Activated CD4-positive, alpha-beta T cell treated with anti-CD3 and anti-CD28 coated beads, Interleukin-2, amount 10 ng/mL, durations not matched to agents 7 days and 5 days (primary cell): ENCODE data around the gene HOXD9. TPM values are rescaled to one million over a fixed set of nuclear protein-coding genes. Genes with fewer than 3 reads are reported as not detected.

Source experiments
- CTCF ChIA-PET: fragments of 350-600 bp; sonication (Branson Sonifier 250); formaldehyde crosslinking; loops from one replicate; lab custom pipeline; 2021; ENCODE audit warnings: antibody characterized with exemption; lab: Charles Lee
- POLR2A ChIA-PET: fragments of 350-600 bp; sonication (Branson Sonifier 250); formaldehyde crosslinking; loops from one replicate; lab custom pipeline; 2021; ENCODE audit warnings: antibody characterized with exemption; lab: Charles Lee
- DNase-seq: peaks from one replicate; pipeline ENCODE4 v3.0.0-alpha.2; 2020
- H3K27ac Mint-ChIP-seq: one replicate; pipeline ENCODE4 v1.8.0; 2021; ENCODE audit warnings: mild to moderate bottlenecking, moderate library complexity, mixed read lengths
- H3K27me3 Mint-ChIP-seq: one replicate; pipeline ENCODE4 v1.8.0; 2021; ENCODE audit warnings: mixed read lengths
- H3K36me3 Mint-ChIP-seq: one replicate; pipeline ENCODE4 v1.8.0; 2021; ENCODE audit warnings: low read depth, mixed read lengths
- H3K4me1 Mint-ChIP-seq: one replicate; pipeline ENCODE4 v1.8.0; 2021; ENCODE audit warnings: mixed read lengths
- H3K4me3 Mint-ChIP-seq: one replicate; pipeline ENCODE4 v1.8.0; 2021; ENCODE audit warnings: mild to moderate bottlenecking, moderate library complexity, mixed read lengths
- H3K9me3 Mint-ChIP-seq: one replicate; pipeline ENCODE4 v1.8.0; 2021; ENCODE audit warnings: mixed read lengths
- total RNA-seq, 2 experiments: library from RNA; stranded (reverse); gene quantifications; one replicate each; pipeline ENCODE4 v1.2.3, GENCODE V29; 2021

HOXD9 gene
- total RNA-seq, 2 experiments from 2014 or later: not detected

DNA sequence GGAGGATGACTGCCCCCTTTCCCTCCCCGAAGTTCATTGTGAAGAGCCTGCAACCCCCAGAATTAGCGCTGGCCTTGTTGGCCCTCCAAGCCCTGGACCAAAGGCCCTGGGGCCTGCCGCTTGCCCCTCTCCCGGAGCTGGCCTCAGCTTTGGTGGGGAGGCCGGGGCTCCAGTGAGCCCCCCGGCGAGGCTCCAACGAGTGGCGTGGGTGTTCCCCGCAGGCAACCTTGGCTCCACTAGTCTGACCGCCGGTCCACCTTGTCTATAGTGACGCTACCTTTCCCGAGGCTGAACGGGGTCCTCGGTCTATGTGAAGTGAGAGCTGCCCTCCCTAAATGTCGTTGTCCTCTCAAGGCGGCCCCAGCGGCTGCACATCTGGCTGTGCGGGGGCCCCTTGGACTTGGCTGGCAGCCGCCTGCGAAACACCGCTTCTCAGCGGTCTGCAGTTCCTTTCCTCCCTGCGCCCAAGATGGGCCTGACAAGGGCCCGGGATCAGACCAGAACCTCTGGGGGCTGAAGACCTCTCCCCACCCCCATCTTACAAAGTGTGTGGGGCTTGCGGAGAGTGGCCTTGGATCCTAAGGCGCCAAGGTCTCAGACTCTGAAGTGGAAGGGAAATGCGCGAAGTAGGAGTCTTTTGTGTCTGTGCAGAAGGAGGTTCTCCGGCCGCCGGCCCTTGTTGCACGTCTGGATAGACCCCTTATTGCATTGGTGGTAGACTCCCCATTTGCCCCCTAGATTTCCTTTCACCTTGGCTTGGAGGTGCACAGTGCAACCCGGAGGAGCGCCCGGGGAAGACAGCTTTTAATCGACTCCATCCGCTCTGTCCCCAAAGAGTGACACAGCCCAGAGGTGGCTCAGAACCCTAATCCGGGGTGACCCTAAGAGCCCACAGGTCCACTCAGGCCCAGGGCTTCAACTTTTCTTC is 9.9 kb upstream of the HOXD9 start:
- ChIA-PET POLR2A (no interaction called here), CTCF (interaction anchor here (0.9 to 1.5 kb wide), 3 partner anchors 14 to 27 kb away, joined by 3 read pairs; no protein-coding TSS in a partner anchor)
- peaks cover 89% of the 10 kb centered on the region for H3K27me3 Mint-ChIP-seq
- H3K4me1 Mint-ChIP-seq: peaks cover 2% of the 10 kb centered on the region
- H3K9me3 Mint-ChIP-seq: peaks cover 4% of the 10 kb centered on the region
- H3K4me3 Mint-ChIP-seq: no peak overlapping the region
- DNase-seq: no peak
- H3K27ac Mint-ChIP-seq: no peak overlapping the region
- peaks cover 4% of the 10 kb centered on the region for H3K36me3 Mint-ChIP-seq

- ChIA-PET CTCF (interaction anchor here (0.6 to 1.5 kb wide), 3 partner anchors 12 to 110 kb away, joined by 3 read pairs; no protein-coding TSS in a partner anchor), POLR2A (no interaction called here)
- Mint-ChIP-seq H3K36me3 (peaks cover 6% of the 10 kb centered on the region), H3K4me1 (peaks cover 7% of the 10 kb centered on the region), H3K27ac (peak overlapping the region; percentile 2), H3K4me3 (no peak overlapping the region), H3K27me3 (peaks cover 94% of the 10 kb centered on the region), H3K9me3 (peaks cover 7% of the 10 kb centered on the region)
- no peak for DNase-seq
Measured at GRCh38 chr2:176114120-176114929, 8.2 kb upstream of the HOXD9 start.

DNA sequence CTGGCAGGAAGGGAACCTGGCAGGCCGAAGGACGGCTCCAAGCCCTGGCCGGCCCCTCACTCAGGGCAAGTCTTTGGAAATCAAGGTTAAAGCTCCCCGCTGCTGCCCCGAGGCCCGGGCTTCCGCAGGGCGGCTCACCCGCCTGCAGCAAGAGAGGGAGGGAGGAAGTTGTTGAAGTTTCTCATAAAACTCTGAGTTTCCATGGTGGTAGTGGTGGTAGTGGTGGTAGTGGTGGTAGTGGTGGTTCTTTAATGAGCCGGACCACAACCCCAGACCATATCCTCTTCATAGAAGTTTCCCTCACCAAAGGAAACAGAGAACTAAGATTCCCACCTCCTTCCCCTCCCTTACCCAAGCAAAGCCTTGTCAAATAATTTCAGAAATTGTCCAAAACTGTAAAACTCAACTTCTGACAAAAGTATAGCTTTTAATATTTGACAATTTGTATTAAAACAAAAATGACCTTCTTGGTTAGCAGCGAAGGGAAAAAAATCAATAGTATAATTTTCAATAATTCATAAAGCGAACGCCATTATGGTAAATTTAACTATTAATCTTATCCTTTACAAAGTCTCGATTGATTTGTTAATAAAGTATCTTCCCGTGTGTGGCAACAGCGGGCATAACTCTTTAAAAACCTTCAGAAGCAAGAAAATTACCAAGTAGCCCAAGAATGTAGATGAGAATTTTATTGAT is 7.4 kb upstream of the HOXD9 start:
- no peak for DNase-seq
- Mint-ChIP-seq H3K4me1 (peaks cover 7% of the 10 kb centered on the region), H3K36me3 (peaks cover 4% of the 10 kb centered on the region), H3K27ac (no peak overlapping the region), H3K4me3 (no peak overlapping the region), H3K9me3 (peaks cover 7% of the 10 kb centered on the region), H3K27me3 (peaks cover 94% of the 10 kb centered on the region)
- ChIA-PET CTCF (interaction anchor here (0.6 kb wide), 1 partner anchor 110 kb away, joined by 3 read pairs; no protein-coding TSS in a partner anchor), POLR2A (no interaction called here)

GRCh38 chr2:176115883-176116813 is 6.4 kb upstream of the HOXD9 start, which contains the start of gene HOXD10:
TSS of gene HOXD10 (plus strand) at chr2:176116778. CDS start at chr2:176116834, 56 bp downstream.
- Mint-ChIP-seq H3K36me3 (peaks cover 4% of the 10 kb centered on the region), H3K27me3 (peaks cover 94% of the 10 kb centered on the region), H3K4me3 (peak within 1 kb of the TSS; percentile 15), H3K9me3 (peaks cover 7% of the 10 kb centered on the region), H3K4me1 (peaks cover 7% of the 10 kb centered on the region), H3K27ac (no peak within 1 kb of the TSS)
- ChIA-PET CTCF (interaction anchor here (0.9 kb wide), 1 partner anchor 31 kb away, joined by 3 read pairs; no protein-coding TSS in a partner anchor), POLR2A (no interaction called here)
- no peak for DNase-seq

DNA sequence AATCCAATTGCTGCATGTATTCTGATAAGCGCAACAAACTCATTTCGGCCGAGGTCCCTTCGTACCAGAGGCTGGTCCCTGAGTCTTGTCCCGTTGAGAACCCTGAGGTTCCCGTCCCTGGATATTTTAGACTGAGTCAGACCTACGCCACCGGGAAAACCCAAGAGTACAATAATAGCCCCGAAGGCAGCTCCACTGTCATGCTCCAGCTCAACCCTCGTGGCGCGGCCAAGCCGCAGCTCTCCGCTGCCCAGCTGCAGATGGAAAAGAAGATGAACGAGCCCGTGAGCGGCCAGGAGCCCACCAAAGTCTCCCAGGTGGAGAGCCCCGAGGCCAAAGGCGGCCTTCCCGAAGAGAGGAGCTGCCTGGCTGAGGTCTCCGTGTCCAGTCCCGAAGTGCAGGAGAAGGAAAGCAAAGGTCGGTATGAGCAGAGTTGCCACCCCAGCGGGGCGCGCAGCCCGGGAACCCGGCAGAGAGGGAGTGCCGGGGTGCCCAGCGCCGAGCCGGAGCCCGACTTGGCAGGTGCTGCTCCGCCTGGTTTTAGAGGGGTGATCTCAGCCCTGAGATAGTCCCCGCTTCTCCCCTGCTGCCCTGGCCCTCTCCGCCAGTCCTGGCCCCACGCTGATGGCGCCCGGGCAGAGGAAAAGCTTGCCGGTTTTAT is 5.2 kb upstream of the HOXD9 start:
- no peak for DNase-seq
- no peak overlapping the region for H3K27ac Mint-ChIP-seq
- H3K4me1 Mint-ChIP-seq: peaks cover 7% of the 10 kb centered on the region
- H3K4me3 Mint-ChIP-seq: no peak overlapping the region
- POLR2A ChIA-PET: no interaction called here
- H3K27me3 Mint-ChIP-seq: peaks cover 88% of the 10 kb centered on the region
- peaks cover 4% of the 10 kb centered on the region for H3K36me3 Mint-ChIP-seq
- CTCF ChIA-PET: interaction anchor here (0.6 to 1.1 kb wide), 5 partner anchors 19 to 769 kb away, joined by 3 read pairs; no protein-coding TSS in a partner anchor
- H3K9me3 Mint-ChIP-seq: peaks cover 7% of the 10 kb centered on the region

DNA sequence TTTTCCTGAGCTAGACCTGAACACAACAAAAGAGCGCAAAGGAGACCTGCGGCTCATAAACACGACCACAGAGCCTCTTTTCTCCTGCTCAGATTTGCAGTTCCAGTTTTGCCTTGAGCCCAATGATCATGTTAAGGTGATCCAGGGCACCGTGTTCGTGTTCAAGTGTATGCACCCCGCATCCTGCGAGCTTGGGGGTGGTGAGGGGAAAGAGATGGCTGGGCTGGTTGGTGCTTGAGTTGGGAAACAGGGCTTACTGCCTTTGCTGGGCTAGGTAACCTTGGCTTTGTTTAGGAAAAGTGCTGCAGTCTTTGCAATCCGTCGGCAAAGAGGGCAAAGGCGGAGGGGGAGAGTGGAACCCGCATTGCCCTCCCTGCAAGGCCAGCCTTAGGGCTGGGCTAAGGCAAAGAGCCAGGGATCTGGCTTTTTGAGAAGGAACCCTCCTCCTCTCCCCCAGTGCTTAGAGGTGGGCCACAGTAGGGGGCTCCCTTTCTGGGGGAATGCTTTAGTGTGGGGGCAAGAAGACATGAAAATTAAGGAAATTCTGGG is 4.6 kb upstream of the HOXD9 start:
- DNase-seq: no peak
- Mint-ChIP-seq H3K9me3 (peaks cover 7% of the 10 kb centered on the region), H3K27me3 (peaks cover 85% of the 10 kb centered on the region), H3K4me3 (no peak overlapping the region), H3K27ac (no peak overlapping the region), H3K36me3 (peaks cover 4% of the 10 kb centered on the region), H3K4me1 (peaks cover 7% of the 10 kb centered on the region)
- ChIA-PET POLR2A (no interaction called here), CTCF (interaction anchor here (0.6 to 1.1 kb wide), 4 partner anchors 20 to 768 kb away, joined by 3 read pairs; no protein-coding TSS in a partner anchor)

GRCh38 chr2:176118601-176119339 is 3.7 kb upstream of the HOXD9 start:
- Mint-ChIP-seq H3K27ac (peak overlapping the region; percentile 69), H3K4me1 (peaks cover 8% of the 10 kb centered on the region), H3K9me3 (peaks cover 7% of the 10 kb centered on the region), H3K36me3 (peaks cover 4% of the 10 kb centered on the region), H3K4me3 (no peak overlapping the region), H3K27me3 (peaks cover 80% of the 10 kb centered on the region)
- no peak for DNase-seq
- CTCF ChIA-PET: interaction anchor here (1.0 kb wide), 1 partner anchor 25 kb away, joined by 3 read pairs; no protein-coding TSS in a partner anchor
- POLR2A ChIA-PET: no interaction called here

DNA sequence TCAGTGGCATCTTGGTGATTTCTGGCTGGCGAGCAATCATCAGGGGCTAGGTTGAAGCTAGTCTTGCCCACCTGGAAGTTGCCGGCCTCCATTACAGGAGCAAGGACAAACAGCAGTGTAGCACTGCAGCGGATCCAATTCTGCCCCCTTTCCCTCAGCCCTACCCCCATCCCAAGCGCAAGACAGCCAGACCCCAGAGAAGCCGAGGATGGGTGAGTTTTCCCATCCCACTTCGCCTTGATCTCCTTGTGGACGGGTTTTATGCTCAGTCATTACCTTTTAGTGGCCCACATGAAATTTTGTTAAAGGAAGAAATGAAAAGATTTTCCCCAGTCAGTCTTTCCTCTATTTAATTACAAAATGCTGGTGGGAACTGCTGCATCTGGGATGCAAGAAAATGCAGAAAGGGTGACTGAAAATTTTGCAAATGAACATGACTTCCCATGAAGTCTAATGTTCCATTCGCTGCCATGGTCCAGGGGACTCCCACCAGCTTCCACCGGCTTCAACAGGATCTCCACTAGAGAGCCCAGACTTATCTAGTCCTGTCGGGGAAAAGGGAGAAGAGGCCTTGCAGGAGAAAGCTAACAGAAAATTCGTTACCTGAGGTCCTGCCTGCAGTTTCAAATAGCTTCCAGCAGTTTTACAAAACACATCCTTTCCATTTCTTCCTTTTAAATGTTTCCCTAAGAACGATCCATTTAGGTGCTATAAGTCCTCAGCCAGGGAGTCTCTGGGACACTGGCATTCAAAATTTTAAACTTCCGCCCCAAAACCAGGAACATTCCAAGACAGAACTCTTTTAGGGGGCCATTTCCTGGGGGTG is 1.9 kb upstream of the HOXD9 start:
- no peak for DNase-seq
- H3K27ac Mint-ChIP-seq: no peak overlapping the region
- H3K4me1 Mint-ChIP-seq: peaks cover 11% of the 10 kb centered on the region
- ChIA-PET CTCF (interaction anchor here (0.7 to 1.8 kb wide), 10 partner anchors 9 to 52 kb away, joined by 3 to 5 read pairs (median 3); no protein-coding TSS in a partner anchor), POLR2A (no interaction called here)
- peaks cover 81% of the 10 kb centered on the region for H3K27me3 Mint-ChIP-seq
- no peak overlapping the region for H3K4me3 Mint-ChIP-seq
- H3K36me3 Mint-ChIP-seq: peaks cover 2% of the 10 kb centered on the region
- H3K9me3 Mint-ChIP-seq: peaks cover 7% of the 10 kb centered on the region

DNA sequence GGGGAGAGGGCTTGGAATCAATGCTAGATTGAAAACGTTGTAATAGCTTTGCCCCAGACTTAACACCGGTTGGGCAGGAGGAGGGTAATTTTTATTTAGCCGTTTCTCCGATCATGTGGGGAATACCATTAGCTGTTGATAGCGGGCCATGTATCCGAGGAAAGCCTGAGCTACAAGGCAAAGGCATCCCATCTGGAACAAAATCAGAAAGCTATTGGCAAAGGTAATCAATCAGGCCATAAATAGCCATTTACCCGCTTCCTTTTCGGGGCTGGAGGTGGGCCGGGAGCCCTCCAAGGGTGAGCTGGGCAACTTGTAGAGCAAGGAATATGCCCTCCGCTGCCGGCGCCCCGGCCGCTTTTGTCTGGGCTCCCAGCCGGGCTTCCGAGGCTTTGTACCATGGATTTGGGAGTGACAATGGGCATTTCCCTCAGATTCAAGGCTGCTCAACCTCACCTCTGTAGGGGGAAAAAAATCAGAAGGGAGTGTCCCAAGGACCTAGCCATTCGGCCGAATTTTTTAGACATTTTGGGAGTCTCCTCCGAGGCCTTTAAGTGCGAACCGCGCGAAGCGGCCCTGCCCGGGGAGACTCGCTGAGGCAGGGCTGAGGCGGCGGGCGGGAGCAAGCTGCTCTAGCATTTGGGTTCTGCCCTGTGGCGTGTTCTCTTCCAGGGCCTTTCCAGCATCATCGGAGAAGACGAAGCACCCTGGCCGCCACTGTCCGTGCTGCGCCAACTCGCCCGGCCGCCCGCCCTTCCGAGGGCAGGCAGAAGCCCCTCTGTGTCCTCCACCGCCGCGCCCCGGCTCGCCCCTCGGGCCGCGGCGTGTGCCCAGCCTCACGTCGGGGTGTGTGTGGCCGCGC is 1.1 kb upstream of the HOXD9 start:
- peaks cover 83% of the 10 kb centered on the region for H3K27me3 Mint-ChIP-seq
- no peak overlapping the region for H3K27ac Mint-ChIP-seq
- peaks cover 11% of the 10 kb centered on the region for H3K4me1 Mint-ChIP-seq
- no peak overlapping the region for H3K4me3 Mint-ChIP-seq
- CTCF ChIA-PET: interaction anchor here (0.9 to 1.8 kb wide), 7 partner anchors 10 to 51 kb away, joined by 3 to 5 read pairs (median 3); no protein-coding TSS in a partner anchor
- DNase-seq: no peak
- H3K36me3 Mint-ChIP-seq: peaks cover 2% of the 10 kb centered on the region
- POLR2A ChIA-PET: no interaction called here
- peaks cover 7% of the 10 kb centered on the region for H3K9me3 Mint-ChIP-seq
